ENCODE measurements around the gene EPHB4. TPM values are rescaled to one million over a fixed set of nuclear protein-coding genes. Genes with fewer than 3 reads are reported as not detected.

The EPHB4 gene
- total and polyA plus RNA-seq, 2 of the 4 experiments (the other 2 are of a cell fraction) = 34.5 to 36.4 TPM

DNA sequence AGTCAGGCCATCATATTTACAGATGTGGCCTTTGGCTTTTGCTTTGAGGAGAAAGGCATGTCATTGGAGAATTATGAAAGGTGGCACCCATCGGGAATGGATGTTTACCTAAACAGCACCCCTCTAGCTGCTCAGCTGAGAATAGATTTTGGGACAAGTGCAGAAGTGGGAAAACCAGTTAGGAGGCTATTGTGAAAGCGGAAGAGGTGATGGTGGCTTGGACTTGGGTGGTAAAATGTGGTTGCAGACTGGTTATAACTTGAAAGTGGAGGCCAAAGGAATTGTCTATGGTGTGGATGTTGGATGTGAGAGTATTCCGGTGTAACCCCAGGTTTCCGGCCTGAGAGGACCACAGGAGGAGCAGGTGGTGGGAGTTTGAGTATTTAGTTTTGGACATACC lies 20.0 kb upstream of the EPHB4 start:
- in situ Hi-C loops (cut with MboI; ENCODE audit: low sequenced_read_pairs) = no loop called here
- CTCF ChIA-PET = interaction anchor here (0.7 kb wide), 1 partner anchor 20 kb away, joined by 5 read pairs; the partner anchor contains the start of gene EPHB4
- no TSS peak for BruUV-seq (replicated peaks)

More for the DNA sequence above, 20.0 kb upstream of the EPHB4 start:
- ATAC-seq (ENCODE audit: low read depth) (no peak), DNase-seq (no peak)
- Histone ChIP-seq H3K18ac (ENCODE audit: low read depth, low read length) (no peak overlapping the region), H3K79me1 (ENCODE audit: low read depth in 1 of 2, low read length in 2 of 2) (no peaks in the 10 kb centered on the region), H3K23ac (ENCODE audit: low read depth, low read length) (no peak overlapping the region), H3K4ac (ENCODE audit: low read depth, low read length) (no peak overlapping the region), H3K4me3 (ENCODE audit: insufficient read depth, low read depth, low read length) (no peak overlapping the region), H2BK20ac (ENCODE audit: low read depth, low read length) (no peak overlapping the region), H2AK5ac (ENCODE audit: low read depth, low read length) (no peak overlapping the region), H3K9me3 (ENCODE audit: control insufficient read depth, insufficient read depth, low read length) (no peaks in the 10 kb centered on the region), H4K8ac (ENCODE audit: low read depth in 2 of 2, low read length in 2 of 2) (no peak overlapping the region), H3K4me1 (ENCODE audit: control insufficient read depth, insufficient read depth, low read length) (no peaks in the 10 kb centered on the region), H3K36me3 (ENCODE audit: control insufficient read depth, insufficient read depth, low read length) (no peaks in the 10 kb centered on the region), H3K4me2 (ENCODE audit: low read depth, low read length) (no peak overlapping the region), H2AFZ (replicated peaks; ENCODE audit: low read length, poor library complexity) (no peak overlapping the region), H3K56ac (ENCODE audit: extremely low read depth, insufficient read depth, low read length) (no peak overlapping the region), H4K91ac (ENCODE audit: insufficient read depth, low read depth, low read length) (no peak overlapping the region), H2AK9ac (replicated peaks; ENCODE audit: low read depth, low read length, poor library complexity) (no peak overlapping the region), H2BK5ac (ENCODE audit: low read depth, low read length, poor library complexity, severe bottlenecking) (no peak overlapping the region), H2BK120ac (ENCODE audit: low read depth, low read length) (no peak overlapping the region), H3K9me1 (ENCODE audit: insufficient read depth, low read length) (no peaks in the 10 kb centered on the region; the same call in 1 of the 2 replicates), H3K9ac (ENCODE audit: low read depth, low read length) (no peak overlapping the region), H3K14ac (replicated peaks; ENCODE audit: low read depth, low read length) (no peak overlapping the region), H2BK15ac (ENCODE audit: low read depth, low read length) (no peak overlapping the region), H4K20me1 (ENCODE audit: insufficient read depth, low read length) (no peaks in the 10 kb centered on the region; the same call in 1 of the 2 replicates), H3K27ac (ENCODE audit: insufficient read depth, low read length) (no peak overlapping the region), H4K5ac (ENCODE audit: low read depth, low read length) (no peak overlapping the region), H3K27me3 (ENCODE audit: control insufficient read depth, insufficient read depth, low read length) (no peaks in the 10 kb centered on the region)
- WGBS, 2 experiments (ENCODE audit: extremely low coverage in 2 of 2, insufficient read length in 1 of 2) = no CpG with 5 or more reads among the region's 4 CpGs
- intact Hi-C loops (cut with micrococcal nuclease) = no loop called here
- POLR2A ChIA-PET (ENCODE audit: unreplicated experiment) = no interaction called here
- TF ChIP-seq, protein P1, sequence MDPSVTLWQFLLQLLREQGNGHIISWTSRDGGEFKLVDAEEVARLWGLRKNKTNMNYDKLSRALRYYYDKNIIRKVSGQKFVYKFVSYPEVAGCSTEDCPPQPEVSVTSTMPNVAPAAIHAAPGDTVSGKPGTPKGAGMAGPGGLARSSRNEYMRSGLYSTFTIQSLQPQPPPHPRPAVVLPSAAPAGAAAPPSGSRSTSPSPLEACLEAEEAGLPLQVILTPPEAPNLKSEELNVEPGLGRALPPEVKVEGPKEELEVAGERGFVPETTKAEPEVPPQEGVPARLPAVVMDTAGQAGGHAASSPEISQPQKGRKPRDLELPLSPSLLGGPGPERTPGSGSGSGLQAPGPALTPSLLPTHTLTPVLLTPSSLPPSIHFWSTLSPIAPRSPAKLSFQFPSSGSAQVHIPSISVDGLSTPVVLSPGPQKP (IDR thresholded peaks at IDR 0.05; ENCODE audit: borderline replicate concordance, low read depth, low read length) = no peak
- TF ChIP-seq MXI1 (IDR thresholded peaks at IDR 0.05; ENCODE audit: borderline replicate concordance, low read depth, low read length) = no peak
- TF ChIP-seq NFE2L2 (IDR thresholded peaks at IDR 0.05; ENCODE audit: low read depth, low read length) = no peak
- TF ChIP-seq MAZ (IDR thresholded peaks at IDR 0.05; ENCODE audit: borderline replicate concordance, low read depth, low read length) = no peak
- no peak for TF ChIP-seq CHD1 (IDR thresholded peaks at IDR 0.05; ENCODE audit: low read depth, low read length)
- no peak for TF ChIP-seq CEBPB (IDR thresholded peaks at IDR 0.05; ENCODE audit: low read depth, low read length)
- no peak for TF ChIP-seq BHLHE40 (IDR thresholded peaks at IDR 0.05; ENCODE audit: low read depth, low read length)
- no peak for TF ChIP-seq SMC3 (IDR thresholded peaks at IDR 0.05; ENCODE audit: low read depth, low read length)
- TF ChIP-seq, protein P2, sequence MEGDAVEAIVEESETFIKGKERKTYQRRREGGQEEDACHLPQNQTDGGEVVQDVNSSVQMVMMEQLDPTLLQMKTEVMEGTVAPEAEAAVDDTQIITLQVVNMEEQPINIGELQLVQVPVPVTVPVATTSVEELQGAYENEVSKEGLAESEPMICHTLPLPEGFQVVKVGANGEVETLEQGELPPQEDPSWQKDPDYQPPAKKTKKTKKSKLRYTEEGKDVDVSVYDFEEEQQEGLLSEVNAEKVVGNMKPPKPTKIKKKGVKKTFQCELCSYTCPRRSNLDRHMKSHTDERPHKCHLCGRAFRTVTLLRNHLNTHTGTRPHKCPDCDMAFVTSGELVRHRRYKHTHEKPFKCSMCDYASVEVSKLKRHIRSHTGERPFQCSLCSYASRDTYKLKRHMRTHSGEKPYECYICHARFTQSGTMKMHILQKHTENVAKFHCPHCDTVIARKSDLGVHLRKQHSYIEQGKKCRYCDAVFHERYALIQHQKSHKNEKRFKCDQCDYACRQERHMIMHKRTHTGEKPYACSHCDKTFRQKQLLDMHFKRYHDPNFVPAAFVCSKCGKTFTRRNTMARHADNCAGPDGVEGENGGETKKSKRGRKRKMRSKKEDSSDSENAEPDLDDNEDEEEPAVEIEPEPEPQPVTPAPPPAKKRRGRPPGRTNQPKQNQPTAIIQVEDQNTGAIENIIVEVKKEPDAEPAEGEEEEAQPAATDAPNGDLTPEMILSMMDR (conservative IDR thresholded peaks at IDR 0.05; ENCODE audit: low read depth, low read length) = no peak
- no peak for TF ChIP-seq RFX5 (IDR thresholded peaks at IDR 0.05; ENCODE audit: low read depth, low read length)
- no peak for TF ChIP-seq RCOR1 (IDR thresholded peaks at IDR 0.05; ENCODE audit: insufficient replicate concordance, low read length)
- TF ChIP-seq MAFK (IDR thresholded peaks at IDR 0.05; ENCODE audit: low read depth, low read length) = no peak
- TF ChIP-seq POLR2A (IDR thresholded peaks at IDR 0.05; ENCODE audit: low read depth, low read length) = no peak
- dilution Hi-C loops (cut with HindIII; ENCODE audit: low sequenced_read_pairs, unreplicated experiment) = no loop called here

All from IMR-90 (cell line).